Keratinocyte (primary cell): ENCODE measurements around the gene NDEL1. TPM values are rescaled to one million over a fixed set of nuclear protein-coding genes. Genes with fewer than 3 reads are reported as not detected.

Source experiments
- DNase-seq: peaks from one replicate; pipeline ENCODE4 v3.0.0-alpha.2; 2011; ENCODE audit warnings: low read depth, missing footprints, low spot score
- FAIRE-seq: peaks from 2 replicates; lab custom pipeline; 2011; peaks lifted over from hg19 to GRCh38; lab: Jason Lieb, UNC
- H2AFZ ChIP-seq: 2 replicates; pipeline ENCODE4 v1.6.0; 2012; ENCODE audit warnings: low read length, control low read depth, inconsistent platforms; ENCODE audit not compliant: control insufficient read depth
- H3K27ac ChIP-seq: 2 replicates; pipeline ENCODE4 v1.5.1; 2011; ENCODE audit warnings: low read length; ENCODE audit not compliant: control insufficient read depth, insufficient read depth
- H3K27me3 ChIP-seq: 3 replicates; pipeline ENCODE4 v1.6.0; 2011; ENCODE audit warnings: low read length; ENCODE audit not compliant: control insufficient read depth, insufficient read depth; ENCODE audit errors: extremely low read depth
- H3K36me3 ChIP-seq, 2 experiments: 2 replicates in 1 of 2; 3 replicates in 1 of 2; pipeline ENCODE4 v1.5.1; 2011; ENCODE audit warnings: low read length in 2 of 2, mild to moderate bottlenecking in 1 of 2; ENCODE audit not compliant: control insufficient read depth in 2 of 2, insufficient read depth in 2 of 2; ENCODE audit errors: extremely low read depth in 1 of 2
- H3K4me1 ChIP-seq: 3 replicates; pipeline ENCODE4 v1.5.1; 2011; ENCODE audit warnings: low read length; ENCODE audit not compliant: control insufficient read depth, insufficient read depth; ENCODE audit errors: extremely low read depth
- H3K4me2 ChIP-seq: 3 replicates; pipeline ENCODE4 v1.6.0; 2011; ENCODE audit warnings: low read depth, low read length; ENCODE audit not compliant: control insufficient read depth, insufficient read depth; ENCODE audit errors: extremely low read depth
- H3K4me3 ChIP-seq, 3 experiments: fragments of 200-600 bp in 1 of 3; sonication (generic) in 1 of 3; 2 replicates in 2 of 3; 3 replicates in 1 of 3; pipeline ENCODE4 v1.5.1; 2011 to 2016; ENCODE audit warnings: low read length in 3 of 3, mild to moderate bottlenecking in 3 of 3, control low read depth in 2 of 3, inconsistent platforms in 1 of 3, low read depth in 1 of 3, mixed read lengths in 1 of 3, mixed run types in 1 of 3, moderate library complexity in 1 of 3; ENCODE audit not compliant: control insufficient read depth in 2 of 3, insufficient read depth in 2 of 3; ENCODE audit errors: extremely low read depth in 1 of 3
- H3K79me2 ChIP-seq: 2 replicates; pipeline ENCODE4 v1.6.0; 2012; ENCODE audit warnings: low read length; ENCODE audit not compliant: control insufficient read depth, insufficient read depth
- H3K9ac ChIP-seq: 3 replicates; pipeline ENCODE4 v1.6.0; 2011; ENCODE audit warnings: low read length; ENCODE audit not compliant: control insufficient read depth, insufficient read depth; ENCODE audit errors: extremely low read depth
- H3K9me1 ChIP-seq: 3 replicates; pipeline ENCODE4 v1.6.0; 2011; ENCODE audit warnings: low read length; ENCODE audit not compliant: control insufficient read depth, insufficient read depth; ENCODE audit errors: extremely low read depth
- H3K9me3 ChIP-seq: 2 replicates; pipeline ENCODE4 v1.5.1; 2012; ENCODE audit warnings: low read depth, low read length; ENCODE audit not compliant: control insufficient read depth
- H4K20me1 ChIP-seq: 3 replicates; pipeline ENCODE4 v1.6.0; 2011; ENCODE audit warnings: low read length; ENCODE audit not compliant: control insufficient read depth, insufficient read depth; ENCODE audit errors: extremely low read depth
- CTCF ChIP-seq, 3 experiments: IDR thresholded peaks in 1 of 3; conservative IDR thresholded peaks in 1 of 3; optimal IDR thresholded peaks in 1 of 3; 2 replicates in 2 of 3; 3 replicates in 1 of 3; pipeline versions ENCODE3 to v1.5.1; 2011; ENCODE audit warnings: low read length in 3 of 3, mild to moderate bottlenecking in 3 of 3, moderate library complexity in 2 of 3, control low read depth in 1 of 3, inconsistent platforms in 1 of 3; ENCODE audit not compliant: insufficient read depth in 2 of 3; ENCODE audit errors: extremely low read depth in 1 of 3
- EZH2 ChIP-seq: IDR thresholded peaks from one replicate; pipeline ENCODE4 v1.6.1; 2012; ENCODE audit warnings: inconsistent platforms, mild to moderate bottlenecking, low read length, moderate library complexity
- dilution Hi-C: fragments of 300-500 bp; cut with MboI; formaldehyde crosslinking; loops from one replicate; pipeline ENCODE4 v1.7.0; 2020; ENCODE audit warnings: low sequenced_read_pairs; ENCODE audit not compliant: extremely low pct_ligation_motif_present
- polyA plus RNA-seq, 5 experiments: library from polyadenylated mRNA; depleted of rRNA in 3 of 5; stranded (reverse) in 3 of 5; stranded (forward) in 1 of 5; unstranded in 1 of 5; fragments of >200 nt; gene quantifications; 1 replicate in 1 of 5; 2 replicates in 3 of 5; 3 replicates in 1 of 5; pipeline versions ENCODE4 v1.2.1 to v1.2.3, GENCODE V29; 2011 to 2012; ENCODE audit warnings: missing spikeins in 2 of 5, low read depth in 1 of 5, low replicate concordance in 1 of 5

The NDEL1 gene
- polyA plus RNA-seq, 1 donor (not counting 4 experiments of a cell fraction or from before 2014, with no cell fraction given): 76.8 TPM

GRCh38 chr17:8499614-8500013, 63.9 kb downstream of the NDEL1 start:
- H3K4me3 ChIP-seq: no peak overlapping the region
- H3K9me3 ChIP-seq: no peaks in the 10 kb centered on the region
- peaks cover 23 to 28% of the 10 kb centered on the region in 2 experiments for H3K36me3 ChIP-seq
- H4K20me1 ChIP-seq: no peaks in the 10 kb centered on the region
- dilution Hi-C loops: no loop called here
- H3K4me2 ChIP-seq: no peak overlapping the region
- no peak overlapping the region for H3K27ac ChIP-seq
- H3K4me1 ChIP-seq: no peaks in the 10 kb centered on the region
- no peak overlapping the region for H2AFZ ChIP-seq
- DNase-seq: no peak
- H3K27me3 ChIP-seq: no peaks in the 10 kb centered on the region
- H3K79me2 ChIP-seq: no peaks in the 10 kb centered on the region
- H3K9me1 ChIP-seq: no peaks in the 10 kb centered on the region
- FAIRE-seq: no peak
- TF ChIP-seq CTCF (optimal IDR thresholded peaks at IDR 0.05 in 1 of 3, IDR thresholded peaks at IDR 0.05 in 1 of 3, conservative IDR thresholded peaks at IDR 0.05 in 1 of 3; ENCODE audit: extremely low read depth in 1 of 3, insufficient read depth in 2 of 3, low read length in 3 of 3) (no peak), EZH2 (no peak)
- H3K9ac ChIP-seq: no peak overlapping the region

- H3K9me3 ChIP-seq: no peaks in the 10 kb centered on the region
- dilution Hi-C loops: no loop called here
- no peaks in the 10 kb centered on the region for H3K9me1 ChIP-seq
- H3K36me3 ChIP-seq: peaks cover 23 to 35% of the 10 kb centered on the region in 2 experiments
- H3K9ac ChIP-seq: no peak overlapping the region
- no peak overlapping the region for H3K27ac ChIP-seq
- no peak overlapping the region for H2AFZ ChIP-seq
- FAIRE-seq: no peak
- H4K20me1 ChIP-seq: no peaks in the 10 kb centered on the region
- no peak overlapping the region for H3K4me2 ChIP-seq
- DNase-seq: no peak
- TF ChIP-seq EZH2 (no peak), CTCF (optimal IDR thresholded peaks at IDR 0.05 in 1 of 3, IDR thresholded peaks at IDR 0.05 in 1 of 3, conservative IDR thresholded peaks at IDR 0.05 in 1 of 3; ENCODE audit: extremely low read depth in 1 of 3, insufficient read depth in 2 of 3, low read length in 3 of 3) (no peak)
- no peak overlapping the region for H3K4me3 ChIP-seq
- H3K79me2 ChIP-seq: no peaks in the 10 kb centered on the region
- no peaks in the 10 kb centered on the region for H3K27me3 ChIP-seq
- no peaks in the 10 kb centered on the region for H3K4me1 ChIP-seq
Measured at GRCh38 chr17:8500609-8501008, 64.9 kb downstream of the NDEL1 start.
